Endodermal cell (in vitro differentiated cells): ENCODE data around the gene PTPRM. TPM values are rescaled to one million over a fixed set of nuclear protein-coding genes. Genes with fewer than 3 reads are reported as not detected.

Experiments used
- DNase-seq: peaks from one replicate; pipeline ENCODE4 v3.0.0-alpha.2; 2017
- H3K27ac ChIP-seq: 2 replicates; pipeline ENCODE4 v1.5.1; 2013; ENCODE audit warnings: mild to moderate bottlenecking, low read depth, low read length, moderate library complexity
- H3K27me3 ChIP-seq: 2 replicates; pipeline ENCODE4 v1.6.1; 2013; ENCODE audit warnings: mild to moderate bottlenecking, low read length, moderate library complexity; ENCODE audit not compliant: insufficient read depth, control insufficient read depth, poor library complexity, severe bottlenecking
- H3K36me3 ChIP-seq: 2 replicates; pipeline ENCODE4 v1.7.0; 2013; ENCODE audit warnings: mild to moderate bottlenecking, low read length, moderate library complexity; ENCODE audit not compliant: control insufficient read depth, insufficient read depth
- H3K4me1 ChIP-seq: one replicate; pipeline ENCODE4 v1.7.0; 2013; ENCODE audit warnings: low read length; ENCODE audit not compliant: control insufficient read depth, insufficient read depth
- H3K4me3 ChIP-seq: 2 replicates; pipeline ENCODE4 v1.5.1; 2013; ENCODE audit warnings: mild to moderate bottlenecking, low read length, moderate library complexity
- H3K9ac ChIP-seq: 2 replicates; pipeline ENCODE4 v1.6.1; 2013; ENCODE audit warnings: mild to moderate bottlenecking, low read length, moderate library complexity; ENCODE audit not compliant: poor library complexity, severe bottlenecking; ENCODE audit errors: extremely low read depth
- H3K9me3 ChIP-seq: 2 replicates; pipeline ENCODE4 v1.6.1; 2013; ENCODE audit warnings: mild to moderate bottlenecking, low read length, moderate library complexity; ENCODE audit not compliant: control insufficient read depth
- H3K27ac Mint-ChIP-seq: 2 replicates; pipeline ENCODE4 v1.8.0; 2020; ENCODE audit warnings: mixed read lengths
- H3K27me3 Mint-ChIP-seq: 2 replicates; pipeline ENCODE4 v1.8.0; 2021; ENCODE audit warnings: mild to moderate bottlenecking, mixed read lengths; ENCODE audit not compliant: insufficient read depth
- H3K36me3 Mint-ChIP-seq: 2 replicates; pipeline ENCODE4 v1.8.0; 2020; ENCODE audit warnings: low read depth, mixed read lengths
- H3K4me1 Mint-ChIP-seq: 2 replicates; pipeline ENCODE4 v1.8.0; 2020; ENCODE audit warnings: mixed read lengths
- H3K4me3 Mint-ChIP-seq: 2 replicates; pipeline ENCODE4 v1.8.0; 2020; ENCODE audit warnings: mild to moderate bottlenecking, moderate library complexity, mixed read lengths
- H3K9me3 Mint-ChIP-seq: 2 replicates; pipeline ENCODE4 v1.8.0; 2020; ENCODE audit warnings: mild to moderate bottlenecking, mixed read lengths
- CTCF ChIP-seq: fragments of 200-600 bp; sonication (generic); conservative IDR thresholded peaks from 2 replicates; pipeline ENCODE4 v1.5.0; 2021; ENCODE audit warnings: antibody characterized with exemption, mild to moderate bottlenecking
- WGBS, 2 experiments: methylation state at CpG; one replicate each; pipeline versions ENCODE4 v1.1.5 to v1.1.7; 2013; ENCODE audit warnings: missing lambda C conversion rate in 2 of 2, mixed read lengths in 1 of 2; ENCODE audit not compliant: insufficient coverage in 1 of 2, insufficient read length in 1 of 2; 5-methylcytosine and 5-hydroxymethylcytosine counted together
- total RNA-seq, 2 donors: library from RNA; stranded (reverse); fragmentation: NEBNext Ultra II Directional in 1 of 2; extraction: Animal tissue kit (Norgen Biotek cat#: 25700) in 1 of 2; gene quantifications; 2 replicates in 1 of 2; 3 replicates in 1 of 2; pipeline ENCODE4 v1.2.1, GENCODE V29; 2021

Gene PTPRM
- total RNA-seq, 2 donors from 2014 or later = 47.2 to 57.6 TPM

- H3K9ac ChIP-seq = no peak overlapping the region
- H3K36me3 ChIP-seq = no peaks in the 10 kb centered on the region
- no peaks in the 10 kb centered on the region for H3K27me3 Mint-ChIP-seq
- H3K27ac ChIP-seq = no peak overlapping the region
- H3K27ac Mint-ChIP-seq = no peak overlapping the region
- no peaks in the 10 kb centered on the region for H3K27me3 ChIP-seq
- H3K9me3 Mint-ChIP-seq = peaks cover 28% of the 10 kb centered on the region
- H3K36me3 Mint-ChIP-seq = peaks cover 24% of the 10 kb centered on the region
- peaks cover 29% of the 10 kb centered on the region for H3K9me3 ChIP-seq
- H3K4me3 ChIP-seq = no peak overlapping the region
- TF ChIP-seq CTCF = no peak
- peaks cover 4% of the 10 kb centered on the region for H3K4me1 ChIP-seq
- WGBS, 2 experiments = 96 to 100% methylated on average over 1 to 2 of the region's 2 CpGs
- DNase-seq = no peak
- peaks cover 26% of the 10 kb centered on the region for H3K4me1 Mint-ChIP-seq
- no peak overlapping the region for H3K4me3 Mint-ChIP-seq
Observed at GRCh38 chr18:7742224-7742623, 175.1 kb downstream of the PTPRM start.

GRCh38 chr18:7743256-7743655 lies 176.1 kb downstream of the PTPRM start:
- H3K27me3 Mint-ChIP-seq = no peaks in the 10 kb centered on the region
- H3K4me1 Mint-ChIP-seq = peaks cover 29% of the 10 kb centered on the region
- H3K36me3 Mint-ChIP-seq = peaks cover 21% of the 10 kb centered on the region
- no peak overlapping the region for H3K4me3 Mint-ChIP-seq
- Histone ChIP-seq H3K27me3 (no peaks in the 10 kb centered on the region), H3K9ac (no peak overlapping the region), H3K36me3 (no peaks in the 10 kb centered on the region), H3K27ac (no peak overlapping the region), H3K9me3 (peaks cover 29% of the 10 kb centered on the region), H3K4me3 (no peak overlapping the region), H3K4me1 (peaks cover 8% of the 10 kb centered on the region)
- no peak for TF ChIP-seq CTCF
- no peak overlapping the region for H3K27ac Mint-ChIP-seq
- WGBS, 2 experiments = no CpG with 5 or more reads among the region's 1 CpG
- peaks cover 24% of the 10 kb centered on the region for H3K9me3 Mint-ChIP-seq
- DNase-seq = no peak

- peaks cover 29% of the 10 kb centered on the region for H3K9me3 ChIP-seq
- peaks cover 21% of the 10 kb centered on the region for H3K36me3 Mint-ChIP-seq
- H3K27ac ChIP-seq = no peak overlapping the region
- no peaks in the 10 kb centered on the region for H3K27me3 ChIP-seq
- no peak overlapping the region for H3K4me3 Mint-ChIP-seq
- no peak overlapping the region for H3K9ac ChIP-seq
- no peak for TF ChIP-seq CTCF
- H3K27me3 Mint-ChIP-seq = no peaks in the 10 kb centered on the region
- peaks cover 24% of the 10 kb centered on the region for H3K9me3 Mint-ChIP-seq
- H3K4me1 Mint-ChIP-seq = peaks cover 48% of the 10 kb centered on the region
- H3K27ac Mint-ChIP-seq = no peak overlapping the region
- peaks cover 26% of the 10 kb centered on the region for H3K4me1 ChIP-seq
- DNase-seq = no peak
- H3K36me3 ChIP-seq = no peaks in the 10 kb centered on the region
- WGBS, 2 experiments = 96% methylated on average over 2 of the region's 3 CpGs; no CpG with 5 or more reads in 1 of the 2 experiments
- peak overlapping the region; percentile 10 for H3K4me3 ChIP-seq
Observed at GRCh38 chr18:7746106-7746505, 179.0 kb downstream of the PTPRM start.
